ENCODE measurements around the gene MRPL32. TPM values are rescaled to one million over a fixed set of nuclear protein-coding genes. Genes with fewer than 3 reads are reported as not detected.
"Not testable (repeated sequence)": the region's sequence is repeated elsewhere in the genome, so short reads cannot be mapped to it uniquely, and the experiment has no call there.

MRPL32 gene
- 63.5 and 81.4 TPM in 2 replicates for total RNA-seq (2014; rRNA removed)
- 46.3 TPM for polyA plus RNA-seq (2012)

- peak; percentile 99 for DNase-seq (ENCODE audit: low read depth)
Observed at GRCh38 chr7:42931834-42932651, at the start of gene MRPL32, which contains the start of gene PSMA2. Gene MRPL32, plus strand, starts transcription at chr7:42932376. Its CDS starts 11 bp downstream, at chr7:42932387. Gene PSMA2, minus strand, starts transcription at chr7:42932174. Its CDS starts 16 bp downstream, at chr7:42932158.

GRCh38 chr7:42883950-42884349 lies 48.2 kb upstream of the MRPL32 start:
- no peak for DNase-seq (ENCODE audit: low read depth)

GRCh38 chr7:42885183-42885582 lies 47.0 kb upstream of the MRPL32 start:
- not testable (repeated sequence) for DNase-seq (ENCODE audit: low read depth)

- DNase-seq (ENCODE audit: low read depth): no peak
Observed at GRCh38 chr7:42886129-42886528, 46.0 kb upstream of the MRPL32 start.

- no peak for DNase-seq (ENCODE audit: low read depth)
Observed at GRCh38 chr7:42886893-42887505, 45.2 kb upstream of the MRPL32 start.

GRCh38 chr7:42893346-42894240 lies 38.6 kb upstream of the MRPL32 start:
- no peak for DNase-seq (ENCODE audit: low read depth)

- no peak for DNase-seq (ENCODE audit: low read depth)
Observed at GRCh38 chr7:42900842-42901241, 31.3 kb upstream of the MRPL32 start.

- no peak for DNase-seq (ENCODE audit: low read depth)
Observed at GRCh38 chr7:42902331-42902730, 29.8 kb upstream of the MRPL32 start.

- no peak for DNase-seq (ENCODE audit: low read depth)
Observed at GRCh38 chr7:42906181-42906580, 26.0 kb upstream of the MRPL32 start.

- DNase-seq (ENCODE audit: low read depth): peak; percentile 43
Observed at GRCh38 chr7:42907316-42907715, 24.9 kb upstream of the MRPL32 start.

GRCh38 chr7:42910306-42910705 lies 21.9 kb upstream of the MRPL32 start:
- no peak for DNase-seq (ENCODE audit: low read depth)

GRCh38 chr7:42911454-42912447 lies 20.4 kb upstream of the MRPL32 start, which contains the start of gene C7orf25:
Gene C7orf25, minus strand, starts transcription at chr7:42912070. Its CDS starts 1,170 bp downstream, at chr7:42910900.
- DNase-seq (ENCODE audit: low read depth): peak; percentile 93

- no peak for DNase-seq (ENCODE audit: low read depth)
Observed at GRCh38 chr7:42913591-42913990, 18.6 kb upstream of the MRPL32 start.

GRCh38 chr7:42914009-42914408 lies 18.2 kb upstream of the MRPL32 start:
- no peak for DNase-seq (ENCODE audit: low read depth)

- DNase-seq (ENCODE audit: low read depth): peak; percentile 35
Observed at GRCh38 chr7:42914421-42915045, 17.6 kb upstream of the MRPL32 start.

- no peak for DNase-seq (ENCODE audit: low read depth)
Observed at GRCh38 chr7:42915356-42915755, 16.8 kb upstream of the MRPL32 start.

GRCh38 chr7:42922017-42922753 lies 10.0 kb upstream of the MRPL32 start:
- DNase-seq (ENCODE audit: low read depth): no peak

GRCh38 chr7:42924223-42924838 lies 7.8 kb upstream of the MRPL32 start:
- no peak for DNase-seq (ENCODE audit: low read depth)

GRCh38 chr7:42925630-42926029 lies 6.5 kb upstream of the MRPL32 start:
- no peak for DNase-seq (ENCODE audit: low read depth)

Measured in LHCN-M2 (cell line).